WTC11 (cell line): ENCODE results near the gene GPC5. TPM values are rescaled to one million over a fixed set of nuclear protein-coding genes. Genes with fewer than 3 reads are reported as not detected.
A peak's percentile ranks its signal among the peaks of the same experiment; 100 is the strongest.

Experiments
- ATAC-seq: fragments of 200-7000 bp; cut with Tn5 transposase; 2 replicates; pipeline ENCODE4 v1.10.0; 2021; ENCODE audit warnings: mild to moderate bottlenecking, moderate library complexity
- CTCF ChIA-PET: fragments of 300-600 bp; sonication (Branson Sonifier 250); formaldehyde crosslinking; loops from one replicate; lab custom pipeline; 2021; ENCODE audit warnings: antibody characterized with exemption; lab: Charles Lee
- POLR2A ChIA-PET: fragments of 350-600 bp; sonication (Branson Sonifier 250); formaldehyde crosslinking; loops from one replicate; lab custom pipeline; 2021; ENCODE audit warnings: antibody characterized with exemption; lab: Charles Lee
- DNase-seq: peaks from one replicate; pipeline ENCODE4 v3.0.0; 2021; ENCODE audit warnings: low spot score
- H3K27ac Mint-ChIP-seq: 2 replicates; pipeline ENCODE4 v1.8.0; 2021; ENCODE audit warnings: mixed read lengths
- H3K27me3 Mint-ChIP-seq: 2 replicates; pipeline ENCODE4 v1.8.0; 2021; ENCODE audit warnings: low read depth, mild to moderate bottlenecking, moderate library complexity, mixed read lengths
- H3K36me3 Mint-ChIP-seq: 2 replicates; pipeline ENCODE4 v1.8.0; 2021; ENCODE audit warnings: mixed read lengths
- H3K4me1 Mint-ChIP-seq: 2 replicates; pipeline ENCODE4 v1.8.0; 2022; ENCODE audit warnings: mixed read lengths
- H3K4me3 Mint-ChIP-seq: 2 replicates; pipeline ENCODE4 v1.8.0; 2021; ENCODE audit warnings: mild to moderate bottlenecking, moderate library complexity, mixed read lengths
- H3K9me3 Mint-ChIP-seq: 2 replicates; pipeline ENCODE4 v1.8.0; 2021; ENCODE audit warnings: mixed read lengths
- EMX1 ChIP-seq: fragments of 250-450 bp; sonication (Bioruptor Pico); IDR thresholded peaks from 2 replicates; pipeline ENCODE4 v1.8.0; 2021; ENCODE audit warnings: mild to moderate bottlenecking
- ESRRA ChIP-seq: sonication (generic); formaldehyde crosslinking; IDR thresholded peaks from 2 replicates; pipeline ENCODE4 v1.8.1; 2022; ENCODE audit warnings: mild to moderate bottlenecking, missing genetic modification reagents, borderline replicate concordance
- FOXP1 ChIP-seq: sonication (generic); formaldehyde crosslinking; IDR thresholded peaks from 2 replicates; pipeline ENCODE4 v1.8.0; 2022; ENCODE audit warnings: missing genetic modification reagents, mild to moderate bottlenecking, moderate library complexity, borderline replicate concordance
- HMGA2 ChIP-seq: fragments of 250-450 bp; sonication (Bioruptor Pico); IDR thresholded peaks from 2 replicates; pipeline ENCODE4 v1.4.0; 2021; ENCODE audit warnings: mild to moderate bottlenecking, moderate library complexity
- IRF2 ChIP-seq: sonication (generic); formaldehyde crosslinking; IDR thresholded peaks from 2 replicates; pipeline ENCODE4 v1.8.0; 2022; ENCODE audit warnings: low read depth, missing genetic modification reagents, borderline replicate concordance
- MYBL2 ChIP-seq: sonication (generic); formaldehyde crosslinking; IDR thresholded peaks from 2 replicates; pipeline ENCODE4 v1.8.1; 2023; ENCODE audit warnings: mild to moderate bottlenecking, moderate library complexity, missing genetic modification reagents
- NR1H2 ChIP-seq: sonication (generic); formaldehyde crosslinking; IDR thresholded peaks from 2 replicates; pipeline ENCODE4 v1.9.0; 2021; ENCODE audit warnings: mild to moderate bottlenecking, moderate library complexity, missing genetic modification reagents
- RORB ChIP-seq: fragments of 250-450 bp; sonication (Bioruptor Pico); IDR thresholded peaks from 2 replicates; pipeline ENCODE4 v1.9.0; 2021; ENCODE audit warnings: mild to moderate bottlenecking
- SOX15 ChIP-seq: fragments of 250-450 bp; sonication (Bioruptor Pico); IDR thresholded peaks from 2 replicates; pipeline ENCODE4 v1.9.0; 2021; ENCODE audit warnings: mild to moderate bottlenecking
- TEAD1 ChIP-seq: sonication (generic); formaldehyde crosslinking; IDR thresholded peaks from 2 replicates; pipeline ENCODE4 v1.8.0; 2022; ENCODE audit warnings: mild to moderate bottlenecking, missing genetic modification reagents
- ZNF138 ChIP-seq: sonication (generic); formaldehyde crosslinking; conservative IDR thresholded peaks from 2 replicates; pipeline ENCODE4 v1.8.1; 2022; ENCODE audit warnings: mild to moderate bottlenecking, moderate library complexity, missing genetic modification reagents
- ZNF219 ChIP-seq: sonication (generic); formaldehyde crosslinking; IDR thresholded peaks from 2 replicates; pipeline ENCODE4 v1.8.0; 2023; ENCODE audit warnings: missing genetic modification reagents, mild to moderate bottlenecking, borderline replicate concordance
- ZNF232 ChIP-seq: sonication (generic); formaldehyde crosslinking; IDR thresholded peaks from 2 replicates; pipeline ENCODE4 v1.8.0; 2022; ENCODE audit warnings: mild to moderate bottlenecking, missing genetic modification reagents
- ZNF671 ChIP-seq: fragments of 250-450 bp; sonication (Bioruptor Pico); IDR thresholded peaks from 2 replicates; pipeline ENCODE4 v1.8.0; 2021; ENCODE audit warnings: mild to moderate bottlenecking
- total RNA-seq: library from RNA; stranded (reverse); gene quantifications from 3 replicates; pipeline ENCODE4 v1.2.3, GENCODE V29; 2021
- TF ChIP-seq, protein P1 (sequence below): fragments of 200-600 bp; IDR thresholded peaks from 2 replicates; pipeline ENCODE4 v1.8.0; 2022; ENCODE audit warnings: antibody characterized with exemption
- TF ChIP-seq, protein P2 (sequence below): sonication (generic); formaldehyde crosslinking; IDR thresholded peaks from 2 replicates; pipeline ENCODE4 v1.8.1; 2022; ENCODE audit warnings: mild to moderate bottlenecking, missing genetic modification reagents, moderate library complexity, borderline replicate concordance
- TF ChIP-seq, protein P3 (sequence below): sonication (generic); formaldehyde crosslinking; IDR thresholded peaks from 2 replicates; pipeline ENCODE4 v1.8.0; 2022; ENCODE audit warnings: mild to moderate bottlenecking, missing genetic modification reagents
- TF ChIP-seq, protein P4 (sequence below): sonication (generic); formaldehyde crosslinking; IDR thresholded peaks from 2 replicates; pipeline ENCODE4 v1.8.1; 2022; ENCODE audit warnings: low read depth, missing genetic modification reagents, borderline replicate concordance
- TF ChIP-seq, protein P5 (sequence below): sonication (generic); formaldehyde crosslinking; conservative IDR thresholded peaks from 2 replicates; pipeline ENCODE4 v1.8.1; 2023; ENCODE audit warnings: mild to moderate bottlenecking, low read depth, missing genetic modification reagents, moderate library complexity

Gene GPC5
- total RNA-seq, 1 experiment from 2014 or later = 0.46 TPM

DNA sequence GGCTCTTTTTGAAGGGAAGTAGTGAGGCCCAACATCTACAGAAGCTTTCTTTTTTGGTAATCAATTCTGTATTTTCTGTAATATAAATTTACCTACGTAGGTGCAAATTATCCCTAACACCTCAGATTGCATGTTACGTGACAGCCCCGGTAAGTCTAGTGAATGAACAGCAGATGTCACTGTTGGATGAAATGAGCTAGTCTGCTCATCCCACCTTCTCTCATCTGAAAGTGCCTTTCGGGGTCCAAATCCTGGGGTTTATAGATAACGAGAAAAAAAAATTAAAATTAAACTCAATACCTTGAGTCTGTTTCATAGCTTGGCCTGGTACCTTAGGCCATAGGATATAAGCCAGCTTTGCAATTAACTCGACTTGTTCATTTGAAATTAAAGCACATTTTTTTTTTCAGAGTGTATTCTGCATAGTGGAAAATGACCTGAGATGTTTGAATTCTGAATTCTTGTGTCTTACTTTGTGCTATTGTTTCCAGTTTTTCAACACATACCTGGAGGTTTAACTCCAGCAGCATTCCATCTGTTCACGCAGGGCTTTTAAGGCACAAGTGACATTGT lies 548.2 kb downstream of the GPC5 start:
- H3K4me3 Mint-ChIP-seq = no peak overlapping the region
- no peak for TF ChIP-seq FOXP1 (CRISPR knock-in tag)
- TF ChIP-seq, protein P1, sequence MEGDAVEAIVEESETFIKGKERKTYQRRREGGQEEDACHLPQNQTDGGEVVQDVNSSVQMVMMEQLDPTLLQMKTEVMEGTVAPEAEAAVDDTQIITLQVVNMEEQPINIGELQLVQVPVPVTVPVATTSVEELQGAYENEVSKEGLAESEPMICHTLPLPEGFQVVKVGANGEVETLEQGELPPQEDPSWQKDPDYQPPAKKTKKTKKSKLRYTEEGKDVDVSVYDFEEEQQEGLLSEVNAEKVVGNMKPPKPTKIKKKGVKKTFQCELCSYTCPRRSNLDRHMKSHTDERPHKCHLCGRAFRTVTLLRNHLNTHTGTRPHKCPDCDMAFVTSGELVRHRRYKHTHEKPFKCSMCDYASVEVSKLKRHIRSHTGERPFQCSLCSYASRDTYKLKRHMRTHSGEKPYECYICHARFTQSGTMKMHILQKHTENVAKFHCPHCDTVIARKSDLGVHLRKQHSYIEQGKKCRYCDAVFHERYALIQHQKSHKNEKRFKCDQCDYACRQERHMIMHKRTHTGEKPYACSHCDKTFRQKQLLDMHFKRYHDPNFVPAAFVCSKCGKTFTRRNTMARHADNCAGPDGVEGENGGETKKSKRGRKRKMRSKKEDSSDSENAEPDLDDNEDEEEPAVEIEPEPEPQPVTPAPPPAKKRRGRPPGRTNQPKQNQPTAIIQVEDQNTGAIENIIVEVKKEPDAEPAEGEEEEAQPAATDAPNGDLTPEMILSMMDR = peak; percentile 37; the same call in 1 of the 2 replicates
- TF ChIP-seq, all 79 proteins: peak for 1
- ATAC-seq = peak; percentile 93
- Mint-ChIP-seq H3K27me3 (no peaks in the 10 kb centered on the region), H3K27ac (no peak overlapping the region), H3K36me3 (no peaks in the 10 kb centered on the region), H3K4me1 (peaks cover 2% of the 10 kb centered on the region), H3K9me3 (no peaks in the 10 kb centered on the region)
- POLR2A ChIA-PET = interaction anchor here (1.0 kb wide), 1 partner anchor 25 kb away, joined by 4 read pairs; no protein-coding TSS in a partner anchor
- no peak for DNase-seq
- CTCF ChIA-PET = interaction anchor here (0.6 to 1.7 kb wide), 10 partner anchors 9 to 174 kb away, joined by 3 to 8 read pairs (median 4); no protein-coding TSS in a partner anchor

DNA sequence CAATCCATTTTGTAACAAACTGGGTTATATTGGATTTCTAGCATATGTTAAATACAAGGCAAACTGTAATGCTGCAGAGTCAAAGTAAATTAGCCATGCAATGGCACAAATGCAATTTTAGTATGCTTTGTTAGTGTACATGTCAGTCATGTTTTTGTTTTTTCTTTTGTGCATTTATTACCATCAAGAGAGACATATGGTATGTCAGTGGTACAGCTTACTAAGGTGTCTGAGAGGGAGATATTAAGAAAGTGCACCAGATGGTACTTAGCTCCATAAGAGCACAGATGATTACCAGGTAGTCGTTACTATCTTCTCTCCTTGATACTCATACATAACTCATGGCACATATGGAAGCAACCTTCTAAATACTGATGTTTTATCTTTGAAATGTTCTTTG lies 550.3 kb downstream of the GPC5 start:
- no peak overlapping the region for H3K4me3 Mint-ChIP-seq
- DNase-seq (no peak), ATAC-seq (no peak)
- H3K9me3 Mint-ChIP-seq = no peaks in the 10 kb centered on the region
- POLR2A ChIA-PET = no interaction called here
- no peaks in the 10 kb centered on the region for H3K27me3 Mint-ChIP-seq
- CTCF ChIA-PET = no interaction called here
- no peak overlapping the region for H3K27ac Mint-ChIP-seq
- no peaks in the 10 kb centered on the region for H3K36me3 Mint-ChIP-seq
- peaks cover 2% of the 10 kb centered on the region for H3K4me1 Mint-ChIP-seq
- TF ChIP-seq HMGA2 (no peak), ESRRA (CRISPR knock-in tag) (no peak)

DNA sequence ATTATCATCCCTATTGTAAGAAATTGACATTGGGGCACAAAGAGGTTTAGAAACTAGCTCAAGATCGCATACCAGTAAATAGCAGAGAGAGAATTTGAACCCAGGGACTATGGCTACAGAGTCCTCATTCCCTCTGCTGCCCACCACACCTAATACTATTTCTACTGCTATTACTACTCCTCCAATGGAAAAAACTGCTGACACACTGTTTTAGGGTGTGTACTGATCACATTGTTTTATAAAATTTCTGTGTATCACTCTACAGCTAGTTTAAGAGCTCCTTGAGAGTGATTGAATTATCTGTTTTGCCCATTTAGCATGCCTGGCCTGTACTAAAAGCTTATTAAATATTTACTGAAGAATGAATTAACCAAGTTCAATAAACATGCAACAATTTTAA lies 552.4 kb downstream of the GPC5 start:
- POLR2A ChIA-PET = no interaction called here

More for the DNA sequence above, 552.4 kb downstream of the GPC5 start:
- H3K27ac Mint-ChIP-seq = no peak overlapping the region
- H3K36me3 Mint-ChIP-seq = no peaks in the 10 kb centered on the region
- H3K27me3 Mint-ChIP-seq = no peaks in the 10 kb centered on the region
- CTCF ChIA-PET = no interaction called here
- peaks cover 2% of the 10 kb centered on the region for H3K4me1 Mint-ChIP-seq
- no peak overlapping the region for H3K4me3 Mint-ChIP-seq
- ATAC-seq = no peak
- H3K9me3 Mint-ChIP-seq = no peaks in the 10 kb centered on the region
- no peak for DNase-seq
- TF ChIP-seq, protein P2, sequence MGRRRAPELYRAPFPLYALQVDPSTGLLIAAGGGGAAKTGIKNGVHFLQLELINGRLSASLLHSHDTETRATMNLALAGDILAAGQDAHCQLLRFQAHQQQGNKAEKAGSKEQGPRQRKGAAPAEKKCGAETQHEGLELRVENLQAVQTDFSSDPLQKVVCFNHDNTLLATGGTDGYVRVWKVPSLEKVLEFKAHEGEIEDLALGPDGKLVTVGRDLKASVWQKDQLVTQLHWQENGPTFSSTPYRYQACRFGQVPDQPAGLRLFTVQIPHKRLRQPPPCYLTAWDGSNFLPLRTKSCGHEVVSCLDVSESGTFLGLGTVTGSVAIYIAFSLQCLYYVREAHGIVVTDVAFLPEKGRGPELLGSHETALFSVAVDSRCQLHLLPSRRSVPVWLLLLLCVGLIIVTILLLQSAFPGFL (CRISPR knock-in tag) = no peak
- TF ChIP-seq ZNF138 (CRISPR knock-in tag) (no peak), NR1H2 (CRISPR knock-in tag) (no peak), TEAD1 (CRISPR knock-in tag) (no peak), ZNF219 (no peak), IRF2 (CRISPR knock-in tag) (no peak), RORB (CRISPR knock-in tag) (no peak), SOX15 (CRISPR knock-in tag) (no peak), MYBL2 (no peak), EMX1 (CRISPR knock-in tag) (no peak), ZNF671 (CRISPR knock-in tag) (no peak), ZNF232 (no peak)
- TF ChIP-seq, protein P3, sequence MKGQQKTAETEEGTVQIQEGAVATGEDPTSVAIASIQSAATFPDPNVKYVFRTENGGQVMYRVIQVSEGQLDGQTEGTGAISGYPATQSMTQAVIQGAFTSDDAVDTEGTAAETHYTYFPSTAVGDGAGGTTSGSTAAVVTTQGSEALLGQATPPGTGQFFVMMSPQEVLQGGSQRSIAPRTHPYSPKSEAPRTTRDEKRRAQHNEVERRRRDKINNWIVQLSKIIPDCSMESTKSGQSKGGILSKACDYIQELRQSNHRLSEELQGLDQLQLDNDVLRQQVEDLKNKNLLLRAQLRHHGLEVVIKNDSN = no peak
- TF ChIP-seq, protein P1 = no peak
- TF ChIP-seq, protein P4, sequence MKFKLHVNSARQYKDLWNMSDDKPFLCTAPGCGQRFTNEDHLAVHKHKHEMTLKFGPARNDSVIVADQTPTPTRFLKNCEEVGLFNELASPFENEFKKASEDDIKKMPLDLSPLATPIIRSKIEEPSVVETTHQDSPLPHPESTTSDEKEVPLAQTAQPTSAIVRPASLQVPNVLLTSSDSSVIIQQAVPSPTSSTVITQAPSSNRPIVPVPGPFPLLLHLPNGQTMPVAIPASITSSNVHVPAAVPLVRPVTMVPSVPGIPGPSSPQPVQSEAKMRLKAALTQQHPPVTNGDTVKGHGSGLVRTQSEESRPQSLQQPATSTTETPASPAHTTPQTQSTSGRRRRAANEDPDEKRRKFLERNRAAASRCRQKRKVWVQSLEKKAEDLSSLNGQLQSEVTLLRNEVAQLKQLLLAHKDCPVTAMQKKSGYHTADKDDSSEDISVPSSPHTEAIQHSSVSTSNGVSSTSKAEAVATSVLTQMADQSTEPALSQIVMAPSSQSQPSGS (CRISPR knock-in tag) = no peak
- TF ChIP-seq, protein P5, sequence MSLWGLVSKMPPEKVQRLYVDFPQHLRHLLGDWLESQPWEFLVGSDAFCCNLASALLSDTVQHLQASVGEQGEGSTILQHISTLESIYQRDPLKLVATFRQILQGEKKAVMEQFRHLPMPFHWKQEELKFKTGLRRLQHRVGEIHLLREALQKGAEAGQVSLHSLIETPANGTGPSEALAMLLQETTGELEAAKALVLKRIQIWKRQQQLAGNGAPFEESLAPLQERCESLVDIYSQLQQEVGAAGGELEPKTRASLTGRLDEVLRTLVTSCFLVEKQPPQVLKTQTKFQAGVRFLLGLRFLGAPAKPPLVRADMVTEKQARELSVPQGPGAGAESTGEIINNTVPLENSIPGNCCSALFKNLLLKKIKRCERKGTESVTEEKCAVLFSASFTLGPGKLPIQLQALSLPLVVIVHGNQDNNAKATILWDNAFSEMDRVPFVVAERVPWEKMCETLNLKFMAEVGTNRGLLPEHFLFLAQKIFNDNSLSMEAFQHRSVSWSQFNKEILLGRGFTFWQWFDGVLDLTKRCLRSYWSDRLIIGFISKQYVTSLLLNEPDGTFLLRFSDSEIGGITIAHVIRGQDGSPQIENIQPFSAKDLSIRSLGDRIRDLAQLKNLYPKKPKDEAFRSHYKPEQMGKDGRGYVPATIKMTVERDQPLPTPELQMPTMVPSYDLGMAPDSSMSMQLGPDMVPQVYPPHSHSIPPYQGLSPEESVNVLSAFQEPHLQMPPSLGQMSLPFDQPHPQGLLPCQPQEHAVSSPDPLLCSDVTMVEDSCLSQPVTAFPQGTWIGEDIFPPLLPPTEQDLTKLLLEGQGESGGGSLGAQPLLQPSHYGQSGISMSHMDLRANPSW (CRISPR knock-in tag) = no peak
